PC-3 (cell line): ENCODE measurements around the gene RPS6KA2. TPM values are rescaled to one million over a fixed set of nuclear protein-coding genes. Genes with fewer than 3 reads are reported as not detected.

Experiments used
- ATAC-seq: fragments of 200-7000 bp; cut with Tn5 transposase; 2 replicates; pipeline ENCODE4 v1.9.1; 2020; ENCODE audit warnings: mild to moderate bottlenecking, moderate library complexity
- BruUV-seq: library from RNA; stranded (reverse); fragments of 400-500 nt; replicated peaks from 2 replicates; lab custom pipeline; 2021; lab: Mats Ljungman, UMichigan
- CTCF ChIA-PET: fragments of 300-600 bp; sonication (Branson Sonifier 250); formaldehyde crosslinking; loops from one replicate; lab custom pipeline; 2022; ENCODE audit warnings: antibody characterized with exemption; lab: Charles Lee
- POLR2A ChIA-PET: fragments of 300-600 bp; sonication (Branson Sonifier 250); formaldehyde crosslinking; loops from one replicate; lab custom pipeline; 2022; ENCODE audit warnings: antibody characterized with exemption; ENCODE audit not compliant: unreplicated experiment; lab: Charles Lee
- DNase-seq: peaks from one replicate; pipeline ENCODE4 v3.0.0-alpha.2; 2015
- H2AFZ ChIP-seq: fragments of 300-600 bp; sonication (generic); 2 replicates; pipeline ENCODE4 v1.6.0; 2016; ENCODE audit warnings: antibody characterized with exemption, low read length
- H3F3A ChIP-seq: fragments of 300-600 bp; sonication (generic); one replicate; pipeline ENCODE4 v1.6.0; 2017; ENCODE audit warnings: antibody characterized with exemption, low read length, control low read depth, mild to moderate bottlenecking; ENCODE audit not compliant: unreplicated experiment
- H3K27ac ChIP-seq: fragments of 300-600 bp; sonication (generic); 2 replicates; pipeline ENCODE4 v1.5.1; 2016; ENCODE audit warnings: mild to moderate bottlenecking, low read length
- H3K27me3 ChIP-seq: fragments of 300-600 bp; sonication (generic); 2 replicates; pipeline ENCODE4 v1.6.1; 2016; ENCODE audit warnings: low read length, mixed read lengths
- H3K36me3 ChIP-seq: fragments of 300-600 bp; sonication (generic); 2 replicates; pipeline ENCODE4 v1.6.1; 2016; ENCODE audit warnings: low read depth, mixed run types, low read length, mixed read lengths
- H3K4me1 ChIP-seq: fragments of 300-600 bp; sonication (generic); 2 replicates; pipeline ENCODE4 v1.5.1; 2016; ENCODE audit warnings: low read length; ENCODE audit not compliant: insufficient read depth
- H3K4me2 ChIP-seq: fragments of 300-600 bp; sonication (generic); 2 replicates; pipeline ENCODE4 v1.6.0; 2016; ENCODE audit warnings: low read length
- H3K4me3 ChIP-seq: fragments of 300-600 bp; sonication (generic); 2 replicates; pipeline ENCODE4 v1.5.1; 2016; ENCODE audit warnings: mild to moderate bottlenecking, low read length, mixed read lengths
- H3K79me2 ChIP-seq: fragments of 300-600 bp; sonication (generic); 2 replicates; pipeline ENCODE4 v1.6.1; 2017; ENCODE audit warnings: low read length, mixed read lengths
- H3K9ac ChIP-seq: fragments of 300-600 bp; sonication (generic); 2 replicates; pipeline ENCODE4 v1.6.0; 2016; ENCODE audit warnings: mild to moderate bottlenecking, low read length
- H3K9me2 ChIP-seq: fragments of 300-600 bp; sonication (generic); replicated peaks from 2 replicates; pipeline ENCODE4 v1.6.1; 2016; ENCODE audit warnings: mixed run types, low read length, mixed read lengths
- H3K9me3 ChIP-seq: fragments of 300-600 bp; sonication (generic); 2 replicates; pipeline ENCODE4 v1.6.1; 2016; ENCODE audit warnings: low read length, mixed read lengths
- H4K20me1 ChIP-seq: fragments of 300-600 bp; sonication (generic); 2 replicates; pipeline ENCODE4 v1.6.1; 2016; ENCODE audit warnings: low read length, mixed read lengths
- CTCF ChIP-seq: fragments of 300-600 bp; sonication (generic); conservative IDR thresholded peaks from 2 replicates; pipeline ENCODE4 v1.5.1; 2017; ENCODE audit warnings: antibody characterized with exemption, low read depth, mild to moderate bottlenecking, low read length
- EZH2 ChIP-seq: fragments of 300-600 bp; sonication (generic); IDR thresholded peaks from one replicate; pipeline ENCODE4 v1.6.1; 2017; ENCODE audit warnings: antibody characterized with exemption, mild to moderate bottlenecking, low read length; ENCODE audit not compliant: unreplicated experiment
- EZH2phosphoT487 ChIP-seq: fragments of 300-600 bp; sonication (generic); IDR thresholded peaks from 2 replicates; pipeline ENCODE4 v1.6.1; 2018; ENCODE audit warnings: mild to moderate bottlenecking, antibody characterized with exemption, low read length, borderline replicate concordance
- intact Hi-C: fragments of 100-400 bp; cut with micrococcal nuclease; formaldehyde crosslinking; loops from 2 replicates; pipeline ENCODE4 v1.9.0; 2023
- total RNA-seq: library from RNA; depleted of rRNA; stranded (reverse); fragments of >200 nt; gene quantifications from 2 replicates; pipeline ENCODE4 v1.2.3, GENCODE V29; 2014

RPS6KA2 gene
- total RNA-seq, 1 experiment from 2014 or later = 5.1 TPM

- CTCF ChIA-PET = no interaction called here
- H3K27ac ChIP-seq = no peak overlapping the region
- no peak for TF ChIP-seq EZH2phosphoT487
- no peak for TF ChIP-seq EZH2
- TF ChIP-seq CTCF = no peak
- intact Hi-C loops = no loop called here
- H2AFZ ChIP-seq = no peak overlapping the region
- no peaks in the 10 kb centered on the region for H3K27me3 ChIP-seq
- H3K9me3 ChIP-seq = no peaks in the 10 kb centered on the region
- no peaks in the 10 kb centered on the region for H3K36me3 ChIP-seq
- no peaks in the 10 kb centered on the region for H4K20me1 ChIP-seq
- no peaks in the 10 kb centered on the region for H3K4me1 ChIP-seq
- BruUV-seq = no TSS peak
- DNase-seq (no peak), ATAC-seq (no peak)
- H3K9me2 ChIP-seq = no peaks in the 10 kb centered on the region
- no peaks in the 10 kb centered on the region for H3K79me2 ChIP-seq
- no peak overlapping the region for H3K9ac ChIP-seq
- no peaks in the 10 kb centered on the region for H3F3A ChIP-seq
- no peak overlapping the region for H3K4me3 ChIP-seq
- POLR2A ChIA-PET = no interaction called here
- no peak overlapping the region for H3K4me2 ChIP-seq
These were observed 23.0 kb upstream of the RPS6KA2 start for GRCh38 chr6:166650047-166650446.

- ATAC-seq (no peak), DNase-seq (no peak)
- TF ChIP-seq EZH2phosphoT487 (no peak), EZH2 (no peak), CTCF (no peak)
- H3F3A ChIP-seq = no peaks in the 10 kb centered on the region
- H3K9ac ChIP-seq = no peak overlapping the region
- H3K36me3 ChIP-seq = no peaks in the 10 kb centered on the region
- no peaks in the 10 kb centered on the region for H3K9me3 ChIP-seq
- no peaks in the 10 kb centered on the region for H3K9me2 ChIP-seq
- BruUV-seq = no TSS peak
- intact Hi-C loops = no loop called here
- H3K4me1 ChIP-seq = no peaks in the 10 kb centered on the region
- CTCF ChIA-PET = no interaction called here
- no peak overlapping the region for H3K27ac ChIP-seq
- POLR2A ChIA-PET = no interaction called here
- H3K4me2 ChIP-seq = no peak overlapping the region
- no peaks in the 10 kb centered on the region for H3K27me3 ChIP-seq
- H3K4me3 ChIP-seq = no peak overlapping the region
- no peaks in the 10 kb centered on the region for H3K79me2 ChIP-seq
- no peak overlapping the region for H2AFZ ChIP-seq
- no peaks in the 10 kb centered on the region for H4K20me1 ChIP-seq
These were observed 21.8 kb upstream of the RPS6KA2 start for GRCh38 chr6:166648846-166649245.

- Histone ChIP-seq H2AFZ (no peak overlapping the region), H4K20me1 (no peaks in the 10 kb centered on the region), H3K9me2 (no peaks in the 10 kb centered on the region), H3K4me2 (no peak overlapping the region), H3K9me3 (no peaks in the 10 kb centered on the region), H3F3A (no peaks in the 10 kb centered on the region), H3K27me3 (no peaks in the 10 kb centered on the region), H3K79me2 (no peaks in the 10 kb centered on the region), H3K36me3 (no peaks in the 10 kb centered on the region), H3K4me1 (no peaks in the 10 kb centered on the region), H3K27ac (no peak overlapping the region), H3K9ac (no peak overlapping the region), H3K4me3 (no peak overlapping the region)
- DNase-seq = no peak
- ChIA-PET CTCF (no interaction called here), POLR2A (no interaction called here)
- intact Hi-C loops = no loop called here
- TF ChIP-seq EZH2phosphoT487 (no peak), CTCF (no peak), EZH2 (no peak)
- ATAC-seq = no peak
- no TSS peak for BruUV-seq
These were observed 20.8 kb upstream of the RPS6KA2 start for GRCh38 chr6:166647896-166648295.
